DMS79 (cell line): ENCODE data around the gene GCNT1.
"Not testable (repeated sequence)": the region's sequence is repeated elsewhere in the genome, so short reads cannot be mapped to it uniquely, and the experiment has no call there.

Experiments used
- DNase-seq: peaks from one replicate; lab custom pipeline; 2025; lab: John Stamatoyannopoulos, UW

The GCNT1 gene

GRCh38 chr9:76458903-76459693, at the start of gene GCNT1:
Gene GCNT1 (plus strand): TSS chr9:76459182. CDS start chr9:76502382, 43,200 bp downstream.
- DNase-seq: no peak

GRCh38 chr9:76412638-76413037, 46.3 kb upstream of the GCNT1 start:
- DNase-seq: no peak

- no peak for DNase-seq
Observed at GRCh38 chr9:76413658-76414057, 45.3 kb upstream of the GCNT1 start.

- DNase-seq: no peak
Observed at GRCh38 chr9:76414661-76415060, 44.3 kb upstream of the GCNT1 start.

GRCh38 chr9:76415154-76415553, 43.8 kb upstream of the GCNT1 start:
- no peak for DNase-seq

- no peak for DNase-seq
Observed at GRCh38 chr9:76415731-76416130, 43.3 kb upstream of the GCNT1 start.

- no peak for DNase-seq
Observed at GRCh38 chr9:76417394-76417793, 41.6 kb upstream of the GCNT1 start.

- DNase-seq: no peak
Observed at GRCh38 chr9:76419782-76420380, 39.1 kb upstream of the GCNT1 start.

- no peak for DNase-seq
Observed at GRCh38 chr9:76423216-76424177, 35.5 kb upstream of the GCNT1 start.

- no peak for DNase-seq
Observed at GRCh38 chr9:76424491-76424890, 34.5 kb upstream of the GCNT1 start.

- DNase-seq: no peak
Observed at GRCh38 chr9:76425677-76426453, 33.1 kb upstream of the GCNT1 start.

- DNase-seq: no peak
Observed at GRCh38 chr9:76426807-76427419, 32.1 kb upstream of the GCNT1 start.

GRCh38 chr9:76431601-76432000, 27.4 kb upstream of the GCNT1 start:
- no peak for DNase-seq

GRCh38 chr9:76433406-76433805, 25.6 kb upstream of the GCNT1 start:
- no peak for DNase-seq

GRCh38 chr9:76433836-76434235, 25.1 kb upstream of the GCNT1 start:
- DNase-seq: no peak

- DNase-seq: not testable (repeated sequence)
Observed at GRCh38 chr9:76434897-76435296, 24.1 kb upstream of the GCNT1 start.

GRCh38 chr9:76437017-76437699, 21.8 kb upstream of the GCNT1 start:
- DNase-seq: not testable (repeated sequence)

GRCh38 chr9:76438841-76439588, 20.0 kb upstream of the GCNT1 start:
- no peak for DNase-seq

- no peak for DNase-seq
Observed at GRCh38 chr9:76441551-76442322, 17.2 kb upstream of the GCNT1 start.
